WTC11 (cell line): ENCODE results near the gene SLC9A7. TPM values are rescaled to one million over a fixed set of nuclear protein-coding genes. Genes with fewer than 3 reads are reported as not detected.

Experiments
- ATAC-seq: fragments of 200-7000 bp; cut with Tn5 transposase; 2 replicates; pipeline ENCODE4 v1.10.0; 2021; ENCODE audit warnings: mild to moderate bottlenecking, moderate library complexity
- CTCF ChIA-PET: fragments of 300-600 bp; sonication (Branson Sonifier 250); formaldehyde crosslinking; loops from one replicate; lab custom pipeline; 2021; ENCODE audit warnings: antibody characterized with exemption; lab: Charles Lee
- POLR2A ChIA-PET: fragments of 350-600 bp; sonication (Branson Sonifier 250); formaldehyde crosslinking; loops from one replicate; lab custom pipeline; 2021; ENCODE audit warnings: antibody characterized with exemption; lab: Charles Lee
- DNase-seq: peaks from one replicate; pipeline ENCODE4 v3.0.0; 2021; ENCODE audit warnings: low spot score
- H3K27ac Mint-ChIP-seq: 2 replicates; pipeline ENCODE4 v1.8.0; 2021; ENCODE audit warnings: mixed read lengths
- H3K27me3 Mint-ChIP-seq: 2 replicates; pipeline ENCODE4 v1.8.0; 2021; ENCODE audit warnings: low read depth, mild to moderate bottlenecking, moderate library complexity, mixed read lengths
- H3K36me3 Mint-ChIP-seq: 2 replicates; pipeline ENCODE4 v1.8.0; 2021; ENCODE audit warnings: mixed read lengths
- H3K4me1 Mint-ChIP-seq: 2 replicates; pipeline ENCODE4 v1.8.0; 2022; ENCODE audit warnings: mixed read lengths
- H3K4me3 Mint-ChIP-seq: 2 replicates; pipeline ENCODE4 v1.8.0; 2021; ENCODE audit warnings: mild to moderate bottlenecking, moderate library complexity, mixed read lengths
- H3K9me3 Mint-ChIP-seq: 2 replicates; pipeline ENCODE4 v1.8.0; 2021; ENCODE audit warnings: mixed read lengths
- AR ChIP-seq: fragments of 250-450 bp; sonication (Bioruptor Pico); IDR thresholded peaks from 2 replicates; pipeline ENCODE4 v1.9.0; 2021; ENCODE audit warnings: mild to moderate bottlenecking
- ATF3 ChIP-seq: sonication (generic); formaldehyde crosslinking; conservative IDR thresholded peaks from 2 replicates; pipeline ENCODE4 v1.8.1; 2022; ENCODE audit warnings: mild to moderate bottlenecking, missing genetic modification reagents
- CREB1 ChIP-seq: sonication (generic); formaldehyde crosslinking; IDR thresholded peaks from 2 replicates; pipeline ENCODE4 v1.8.0; 2023; ENCODE audit warnings: mild to moderate bottlenecking, missing genetic modification reagents
- CREM ChIP-seq: sonication (generic); formaldehyde crosslinking; IDR thresholded peaks from 2 replicates; pipeline ENCODE4 v1.8.1; 2022; ENCODE audit warnings: mild to moderate bottlenecking, missing genetic modification reagents, moderate library complexity
- CTCF ChIP-seq: fragments of 200-600 bp; IDR thresholded peaks from 2 replicates; pipeline ENCODE4 v1.8.0; 2022; ENCODE audit warnings: antibody characterized with exemption
- E2F1 ChIP-seq: sonication (generic); formaldehyde crosslinking; IDR thresholded peaks from 2 replicates; pipeline ENCODE4 v1.8.0; 2022; ENCODE audit warnings: mild to moderate bottlenecking, missing genetic modification reagents
- FOXK1 ChIP-seq: sonication (generic); formaldehyde crosslinking; IDR thresholded peaks from 2 replicates; pipeline ENCODE4 v1.8.0; 2022; ENCODE audit warnings: mild to moderate bottlenecking, moderate library complexity, missing genetic modification reagents
- GTF2I ChIP-seq: fragments of 250-450 bp; sonication (Bioruptor Pico); conservative IDR thresholded peaks from 2 replicates; pipeline ENCODE4 v1.4.0; 2021; ENCODE audit warnings: mild to moderate bottlenecking
- HMGXB4 ChIP-seq: sonication (generic); formaldehyde crosslinking; IDR thresholded peaks from 2 replicates; pipeline ENCODE4 v1.8.1; 2023; ENCODE audit warnings: mild to moderate bottlenecking, moderate library complexity, missing genetic modification reagents
- MLX ChIP-seq: sonication (generic); formaldehyde crosslinking; IDR thresholded peaks from 2 replicates; pipeline ENCODE4 v1.8.1; 2023; ENCODE audit warnings: mild to moderate bottlenecking, missing genetic modification reagents, moderate library complexity
- MXD4 ChIP-seq: fragments of 250-450 bp; sonication (Bioruptor Pico); IDR thresholded peaks from 2 replicates; pipeline ENCODE4 v1.8.0; 2021; ENCODE audit warnings: mild to moderate bottlenecking, moderate library complexity, borderline replicate concordance
- NR3C1 ChIP-seq: sonication (generic); formaldehyde crosslinking; conservative IDR thresholded peaks from 2 replicates; pipeline ENCODE4 v1.8.1; 2023; ENCODE audit warnings: low read depth, mild to moderate bottlenecking, missing genetic modification reagents
- PRRX2 ChIP-seq: fragments of 250-450 bp; sonication (Bioruptor Pico); IDR thresholded peaks from 2 replicates; pipeline ENCODE4 v1.8.0; 2021; ENCODE audit warnings: mild to moderate bottlenecking
- RORB ChIP-seq: fragments of 250-450 bp; sonication (Bioruptor Pico); IDR thresholded peaks from 2 replicates; pipeline ENCODE4 v1.9.0; 2021; ENCODE audit warnings: mild to moderate bottlenecking
- SP1 ChIP-seq: sonication (generic); formaldehyde crosslinking; conservative IDR thresholded peaks from 2 replicates; pipeline ENCODE4 v1.8.1; 2022; ENCODE audit warnings: missing genetic modification reagents
- TP53 ChIP-seq: sonication (generic); formaldehyde crosslinking; IDR thresholded peaks from 2 replicates; pipeline ENCODE4 v1.8.1; 2023; ENCODE audit warnings: mild to moderate bottlenecking, missing genetic modification reagents
- USF2 ChIP-seq: sonication (generic); formaldehyde crosslinking; IDR thresholded peaks from 2 replicates; pipeline ENCODE4 v1.8.1; 2023; ENCODE audit warnings: mild to moderate bottlenecking, missing genetic modification reagents, moderate library complexity
- ZMAT4 ChIP-seq: fragments of 250-450 bp; sonication (Bioruptor Pico); IDR thresholded peaks from 2 replicates; pipeline ENCODE4 v1.9.0; 2021; ENCODE audit warnings: mild to moderate bottlenecking
- ZNF121 ChIP-seq: sonication (generic); formaldehyde crosslinking; IDR thresholded peaks from 2 replicates; pipeline ENCODE4 v1.8.0; 2023; ENCODE audit warnings: missing genetic modification reagents
- ZNF232 ChIP-seq: sonication (generic); formaldehyde crosslinking; IDR thresholded peaks from 2 replicates; pipeline ENCODE4 v1.8.0; 2022; ENCODE audit warnings: mild to moderate bottlenecking, missing genetic modification reagents
- ZNF263 ChIP-seq: sonication (generic); formaldehyde crosslinking; IDR thresholded peaks from 2 replicates; pipeline ENCODE4 v1.8.1; 2022; ENCODE audit warnings: low read depth, mild to moderate bottlenecking, moderate library complexity, missing genetic modification reagents
- ZNF396 ChIP-seq: fragments of 250-450 bp; sonication (Bioruptor Pico); IDR thresholded peaks from 2 replicates; pipeline ENCODE4 v1.8.0; 2021; ENCODE audit warnings: mild to moderate bottlenecking, moderate library complexity, borderline replicate concordance
- ZNF416 ChIP-seq: fragments of 250-450 bp; sonication (Bioruptor Pico); IDR thresholded peaks from 2 replicates; pipeline ENCODE4 v1.9.0; 2021; ENCODE audit warnings: mild to moderate bottlenecking, inconsistent platforms
- total RNA-seq: library from RNA; stranded (reverse); gene quantifications from 3 replicates; pipeline ENCODE4 v1.2.3, GENCODE V29; 2021

Gene SLC9A7
- total RNA-seq, 1 experiment from 2014 or later, result 18.0 TPM

GRCh38 chrX:46670316-46670715 lies 88.6 kb downstream of the SLC9A7 start (continued):
- no peak for TF ChIP-seq ZNF232 (CRISPR knock-in tag)

GRCh38 chrX:46666831-46667230 lies 92.1 kb downstream of the SLC9A7 start:
- TF ChIP-seq HMGXB4 (CRISPR knock-in tag), result no peak
- TF ChIP-seq ZNF232 (CRISPR knock-in tag), result no peak
- no peak for TF ChIP-seq RORB (CRISPR knock-in tag)
- no peak for TF ChIP-seq E2F1 (CRISPR knock-in tag)
- no peak for TF ChIP-seq TP53 (CRISPR knock-in tag)
- TF ChIP-seq, all 79 proteins: peak for 0
- ChIA-PET CTCF (no interaction called here), POLR2A (no interaction called here)
- H3K27ac Mint-ChIP-seq, result no peak overlapping the region
- peaks cover 23% of the 10 kb centered on the region for H3K36me3 Mint-ChIP-seq
- ATAC-seq (no peak), DNase-seq (no peak)
- H3K9me3 Mint-ChIP-seq, result no peaks in the 10 kb centered on the region
- no peak overlapping the region for H3K4me3 Mint-ChIP-seq
- no peaks in the 10 kb centered on the region for H3K4me1 Mint-ChIP-seq
- H3K27me3 Mint-ChIP-seq, result no peaks in the 10 kb centered on the region

- Mint-ChIP-seq H3K27ac (no peak overlapping the region), H3K4me3 (no peak overlapping the region), H3K36me3 (peaks cover 18% of the 10 kb centered on the region), H3K9me3 (no peaks in the 10 kb centered on the region), H3K4me1 (no peaks in the 10 kb centered on the region), H3K27me3 (no peaks in the 10 kb centered on the region)
- no peak for ATAC-seq
- no peak for DNase-seq
- POLR2A ChIA-PET, result no interaction called here
- CTCF ChIA-PET, result no interaction called here
- TF ChIP-seq GTF2I (no peak), AR (no peak), ZNF396 (no peak), CREB1 (CRISPR knock-in tag) (no peak), PRRX2 (no peak), NR3C1 (no peak), ZNF263 (CRISPR knock-in tag) (no peak), MXD4 (no peak), ATF3 (CRISPR knock-in tag) (no peak), ZNF416 (CRISPR knock-in tag) (no peak), SP1 (CRISPR knock-in tag) (no peak), CREM (CRISPR knock-in tag) (no peak), MLX (CRISPR knock-in tag) (no peak), USF2 (no peak), CTCF (no peak), ZMAT4 (CRISPR knock-in tag) (no peak), ZNF121 (CRISPR knock-in tag) (no peak), FOXK1 (CRISPR knock-in tag) (no peak)
These were observed 93.4 kb downstream of the SLC9A7 start for GRCh38 chrX:46665232-46666152.
